ENCODE measurements around the gene SPIN2B.
"Not testable (repeated sequence)": the region's sequence is repeated elsewhere in the genome, so short reads cannot be mapped to it uniquely, and the experiment has no call there.

The SPIN2B gene

GRCh38 chrX:57121162-57121755, at the start of gene SPIN2B:
TSS of gene SPIN2B (minus strand) at chrX:57121548.
- peak; percentile 49 for DNase-seq (ENCODE audit: low read depth)

DNA sequence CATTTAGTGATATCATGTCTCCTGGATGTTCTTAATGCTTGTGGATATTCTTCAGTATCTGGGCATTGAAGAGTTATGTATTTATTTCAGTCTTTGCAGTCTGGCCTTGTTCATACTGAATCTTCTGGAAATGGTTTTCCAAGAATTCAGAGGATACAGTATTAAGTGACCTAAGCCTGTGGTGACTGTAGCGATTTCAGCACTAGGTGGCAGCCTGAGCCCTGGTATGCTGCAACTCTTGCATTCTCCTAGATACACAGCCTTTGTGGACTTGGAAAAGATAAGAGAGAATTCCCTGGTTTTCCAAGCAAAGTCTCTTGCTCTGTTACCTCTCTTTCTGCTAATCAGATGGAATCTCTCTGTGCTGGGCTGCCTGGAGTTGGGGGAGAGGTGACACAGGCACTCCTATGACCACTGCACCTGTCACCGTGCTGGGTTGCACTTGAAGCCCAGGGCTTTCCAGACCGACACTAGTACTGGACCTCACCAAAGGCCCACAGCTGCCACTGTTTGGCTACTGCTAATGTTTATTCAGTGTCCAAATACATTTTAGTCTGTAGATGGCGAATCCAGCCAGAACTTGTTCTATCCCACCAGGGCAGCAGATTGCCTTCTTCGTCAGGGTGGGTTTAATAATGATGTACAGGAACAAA, 35.2 kb upstream of the SPIN2B start:
- no peak for DNase-seq (ENCODE audit: low read depth)

GRCh38 chrX:57155171-57155570, 33.8 kb upstream of the SPIN2B start:
- DNase-seq (ENCODE audit: low read depth) = no peak

DNA sequence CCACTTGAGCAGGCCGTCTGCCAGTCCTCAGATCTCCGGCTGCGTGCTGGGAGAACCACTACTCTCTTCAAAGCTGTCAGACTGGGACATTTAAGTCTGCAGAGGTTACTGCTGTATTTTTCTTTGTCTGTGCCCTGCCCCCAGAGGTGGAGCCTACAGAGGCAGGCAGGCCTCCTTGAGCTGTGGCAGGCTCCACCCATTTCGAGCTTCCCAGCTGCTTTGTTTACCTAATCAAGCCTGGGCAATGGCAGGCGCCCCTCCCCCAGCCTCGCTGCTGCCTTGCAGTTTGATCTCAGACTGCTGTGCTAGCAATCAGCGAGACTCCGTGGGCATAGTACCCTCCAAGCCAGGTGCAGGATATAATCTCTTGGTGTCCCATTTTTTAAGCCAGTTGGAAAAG, 30.9 kb upstream of the SPIN2B start:
- not testable (repeated sequence) for DNase-seq (ENCODE audit: low read depth)

GRCh38 chrX:57138674-57139073, 17.3 kb upstream of the SPIN2B start:
- DNase-seq (ENCODE audit: low read depth) = no peak

- DNase-seq (ENCODE audit: low read depth) = no peak
These were observed 16.2 kb upstream of the SPIN2B start for GRCh38 chrX:57137501-57137900.

- DNase-seq (ENCODE audit: low read depth) = not testable (repeated sequence)
These were observed 15.7 kb upstream of the SPIN2B start, which contains the start of gene SPIN2A for GRCh38 chrX:57137073-57137472. TSS of gene SPIN2A (minus strand) at chrX:57137397. CDS start at chrX:57136597, 800 bp downstream.

DNA sequence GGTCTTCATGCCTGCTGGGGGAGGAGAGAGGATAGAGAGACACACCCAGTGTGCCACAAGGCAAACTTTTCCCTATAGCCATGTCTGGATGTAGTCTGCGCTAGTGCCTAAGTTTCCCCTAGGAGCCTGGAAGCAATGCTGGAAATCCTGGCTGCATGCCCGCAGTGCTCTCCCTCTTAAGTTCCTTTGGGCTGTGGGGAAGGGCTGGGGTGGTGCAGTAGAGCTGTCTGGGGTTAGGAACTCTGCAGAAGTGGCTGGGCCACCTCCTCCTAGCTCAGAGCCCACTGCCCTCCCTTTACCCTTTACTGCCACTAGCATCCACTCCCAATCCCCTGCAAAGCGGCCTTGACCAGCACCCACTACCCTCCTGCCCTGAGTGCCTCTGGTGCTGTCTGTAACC, 15.2 kb upstream of the SPIN2B start:
- DNase-seq (ENCODE audit: low read depth) = not testable (repeated sequence)

DNA sequence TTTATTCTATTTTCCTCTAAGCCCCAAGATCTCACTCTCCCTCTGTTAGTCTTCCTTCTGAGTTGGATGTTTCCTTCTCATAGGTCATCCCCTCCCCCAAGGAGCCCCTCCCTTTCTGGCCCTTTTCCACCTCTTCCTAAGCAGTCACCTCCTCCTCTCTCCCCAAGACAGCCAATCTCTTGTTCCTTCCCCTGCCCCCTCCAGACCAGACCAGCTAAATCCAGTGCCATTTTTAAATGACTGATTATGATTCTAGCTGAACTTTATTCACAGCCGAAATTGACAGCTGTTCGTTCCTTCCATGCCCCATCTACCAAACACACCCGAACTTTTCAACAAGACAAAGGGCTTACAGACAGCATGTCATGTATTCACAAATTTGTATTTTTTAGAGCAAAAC, 13.9 kb upstream of the SPIN2B start:
- DNase-seq (ENCODE audit: low read depth) = no peak

- DNase-seq (ENCODE audit: low read depth) = no peak
These were observed 13.4 kb upstream of the SPIN2B start for GRCh38 chrX:57134702-57135101.

DNA sequence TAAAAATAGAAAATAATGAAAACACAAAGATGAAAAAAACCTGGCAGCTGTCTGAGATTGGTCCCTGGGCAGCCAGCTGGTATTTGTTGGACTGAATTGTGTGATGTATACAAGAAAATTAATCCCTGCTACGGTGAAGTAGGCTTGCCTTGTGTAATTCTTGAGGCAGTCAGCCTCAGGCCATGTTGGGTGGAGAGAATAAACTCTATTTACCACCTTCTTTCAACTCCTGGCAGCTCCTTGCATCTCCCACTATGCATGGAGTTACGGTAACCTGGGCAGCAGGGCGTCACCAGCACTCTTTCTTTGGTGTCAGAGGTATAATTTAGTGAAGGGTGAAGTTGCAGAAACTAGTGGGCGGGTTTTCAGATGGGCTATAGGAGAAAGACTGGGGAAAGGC, 12.4 kb upstream of the SPIN2B start:
- DNase-seq (ENCODE audit: low read depth) = no peak

GRCh38 chrX:57133284-57133683, 11.9 kb upstream of the SPIN2B start:
- not testable (repeated sequence) for DNase-seq (ENCODE audit: low read depth)

DNA sequence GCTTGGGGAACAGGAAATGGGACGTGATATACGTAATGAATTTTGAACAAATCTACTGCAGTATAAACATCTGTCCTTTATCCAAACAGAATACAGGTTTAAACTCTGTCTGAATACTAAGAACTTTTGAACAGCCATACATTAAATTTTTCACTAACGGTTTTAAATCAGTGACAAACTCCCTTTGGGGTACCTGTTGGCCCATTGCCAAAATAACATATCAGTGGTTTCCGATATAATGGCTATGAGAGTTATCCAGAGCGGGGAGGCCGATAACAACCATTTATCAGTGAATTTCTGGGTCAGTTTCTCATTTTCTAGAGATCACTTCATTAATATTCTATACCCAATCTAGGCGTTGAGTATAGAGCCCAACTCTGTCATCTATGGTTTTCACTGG, 10.7 kb upstream of the SPIN2B start:
- no peak for DNase-seq (ENCODE audit: low read depth)

- DNase-seq (ENCODE audit: low read depth) = no peak
These were observed 468 bp upstream of the SPIN2B start for GRCh38 chrX:57121816-57122215.

GRCh38 chrX:57120619-57121161, 658 bp downstream of the SPIN2B start:
- DNase-seq (ENCODE audit: low read depth) = not testable (repeated sequence)

DNA sequence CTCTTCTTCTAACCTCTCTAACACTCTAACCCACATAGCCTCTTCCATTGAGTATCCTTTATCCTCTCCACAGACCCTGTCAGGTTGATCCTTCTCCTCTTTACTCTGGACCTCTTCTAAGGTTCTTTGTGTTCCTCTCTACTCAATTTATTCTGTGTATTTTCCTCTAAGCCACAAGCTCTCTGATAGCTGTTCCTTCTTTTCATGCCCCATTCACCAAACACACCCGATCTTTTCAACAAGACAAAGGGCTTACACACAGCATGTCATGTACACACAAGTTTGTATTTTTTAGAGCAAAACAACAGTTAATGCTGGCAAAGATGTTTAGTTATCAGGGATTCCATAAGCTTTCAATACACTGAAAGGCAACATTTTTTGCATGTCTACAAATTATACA, 1.9 kb downstream of the SPIN2B start:
- no peak for DNase-seq (ENCODE audit: low read depth)

DNA sequence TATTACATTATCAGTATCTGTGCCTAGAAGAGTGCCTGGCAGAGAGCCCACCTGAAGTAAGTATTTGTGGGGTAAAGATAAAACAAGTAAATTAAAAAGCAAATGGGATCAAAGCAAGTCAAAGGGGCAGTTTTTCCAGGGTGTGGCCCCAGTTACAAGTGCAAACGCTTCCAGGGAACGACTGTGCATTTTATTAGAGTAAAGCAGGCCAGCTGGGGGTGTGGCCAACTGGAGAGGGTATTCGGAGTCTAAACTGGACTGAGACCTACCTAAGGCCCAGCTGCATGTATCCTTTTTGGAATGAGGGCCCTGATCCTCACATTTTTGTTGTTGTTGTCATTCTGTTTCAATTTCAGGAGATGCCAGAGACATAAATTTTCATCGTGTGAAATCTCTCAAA, 3.8 kb downstream of the SPIN2B start:
- DNase-seq (ENCODE audit: low read depth) = not testable (repeated sequence)

DNA sequence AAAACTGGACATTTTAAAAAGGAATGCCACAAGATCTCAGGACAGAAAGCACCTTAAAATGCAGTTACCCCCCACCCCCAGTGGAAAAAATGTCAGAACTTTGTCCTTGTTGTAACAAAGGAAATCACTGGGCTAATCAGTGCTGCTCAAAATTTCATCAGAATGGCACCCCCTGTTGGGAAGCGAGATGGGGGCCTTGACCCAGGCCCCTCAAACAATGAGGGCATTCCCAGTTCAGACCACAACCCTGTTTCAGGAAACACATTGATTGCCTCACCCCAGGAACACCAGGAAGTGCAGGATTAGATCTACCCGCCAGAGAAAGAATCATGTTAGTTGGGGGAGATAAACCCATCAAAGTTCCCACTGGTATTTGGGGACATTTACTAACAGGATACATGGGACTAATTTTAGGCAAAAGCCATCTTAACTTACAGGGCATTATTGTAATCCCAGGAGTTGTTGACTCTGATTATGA, 16.4 kb downstream of the SPIN2B start:
- no peak for DNase-seq (ENCODE audit: low read depth)

DNA sequence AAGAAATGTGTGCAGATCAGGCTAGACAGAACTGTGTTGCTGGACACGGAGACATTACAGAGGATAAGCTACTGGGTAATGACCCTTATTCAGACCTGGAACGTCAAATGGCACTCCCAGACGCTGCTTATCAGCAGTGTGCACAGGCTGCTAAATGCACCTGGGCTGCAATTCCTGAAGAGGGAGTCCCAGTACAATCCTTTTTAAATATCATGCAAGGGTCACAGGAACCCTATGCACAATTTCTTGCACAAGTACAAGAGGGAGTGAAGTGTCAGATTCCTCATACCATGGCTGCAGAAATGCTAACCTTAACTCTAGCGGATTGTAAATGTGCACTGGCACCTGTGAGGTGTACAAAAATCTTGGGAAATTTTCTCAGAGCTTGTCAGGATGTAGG, 16.9 kb downstream of the SPIN2B start:
- DNase-seq (ENCODE audit: low read depth) = no peak

GRCh38 chrX:57103489-57103888, 17.9 kb downstream of the SPIN2B start:
- no peak for DNase-seq (ENCODE audit: low read depth)

- DNase-seq (ENCODE audit: low read depth) = not testable (repeated sequence)
These were observed 18.4 kb downstream of the SPIN2B start for GRCh38 chrX:57102918-57103317.

- DNase-seq (ENCODE audit: low read depth) = no peak
These were observed 38.2 kb downstream of the SPIN2B start for GRCh38 chrX:57083143-57083542.

DNA sequence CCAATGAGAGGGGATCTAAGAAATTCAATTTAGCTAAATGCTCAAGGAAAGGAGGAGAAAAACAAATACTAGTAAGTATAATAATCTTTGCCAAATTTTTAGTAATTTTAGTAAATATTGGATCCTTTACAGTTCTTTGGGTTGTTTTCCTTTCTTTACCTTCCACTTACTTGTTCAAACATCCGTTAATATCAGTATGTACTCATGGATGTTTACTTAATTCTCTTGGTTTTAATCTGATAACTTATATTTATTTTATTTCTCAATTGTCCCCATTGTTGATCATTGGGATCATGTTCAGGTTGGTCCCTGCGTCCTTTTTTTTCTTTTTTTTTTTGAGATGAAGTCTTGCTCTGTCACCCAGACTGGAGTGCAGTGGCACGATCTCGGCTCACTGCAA, 46.9 kb downstream of the SPIN2B start:
- no peak for DNase-seq (ENCODE audit: low read depth)
